Small intestine (tissue), 7 donors: ENCODE data around the gene ZNF212. TPM values are rescaled to one million over a fixed set of nuclear protein-coding genes. Genes with fewer than 3 reads are reported as not detected.
"Not testable (repeated sequence)": the region's sequence is repeated elsewhere in the genome, so short reads cannot be mapped to it uniquely, and the experiment has no call there.

Experiments used
- DNase-seq, 2 donors: peaks; one replicate each; pipeline versions ENCODE4 v3.0.0 to v3.0.0-alpha.2; 2013
- FAIRE-seq: peaks from 2 replicates; lab custom pipeline; 2012; peaks lifted over from hg19 to GRCh38; lab: Jason Lieb, UNC
- H3K27ac ChIP-seq, 3 donors: one replicate each; pipeline ENCODE4 v1.5.1; 2013; ENCODE audit warnings: low read length in 2 of 3, mild to moderate bottlenecking in 2 of 3, control low read depth in 1 of 3, inconsistent platforms in 1 of 3, low read depth in 1 of 3, moderate library complexity in 1 of 3
- H3K27me3 ChIP-seq, 3 donors: one replicate each; pipeline ENCODE4 v1.6.1; 2013; ENCODE audit warnings: low read length in 3 of 3, inconsistent platforms in 1 of 3; ENCODE audit not compliant: control insufficient read depth in 3 of 3, insufficient read depth in 3 of 3
- H3K36me3 ChIP-seq, 3 donors: one replicate each; pipeline ENCODE4 v1.6.1; 2013; ENCODE audit warnings: low read length in 3 of 3, inconsistent platforms in 1 of 3, low read depth in 1 of 3, mild to moderate bottlenecking in 1 of 3, moderate library complexity in 1 of 3; ENCODE audit not compliant: control insufficient read depth in 3 of 3, insufficient read depth in 2 of 3
- H3K4me1 ChIP-seq, 3 donors: one replicate each; pipeline ENCODE4 v1.6.1; 2013; ENCODE audit warnings: low read length in 2 of 3, inconsistent platforms in 1 of 3, low read depth in 1 of 3, mild to moderate bottlenecking in 1 of 3, moderate library complexity in 1 of 3; ENCODE audit not compliant: control insufficient read depth in 3 of 3, insufficient read depth in 2 of 3
- H3K4me3 ChIP-seq, 3 donors: one replicate each; pipeline ENCODE4 v1.5.1; 2013; ENCODE audit warnings: low read length in 3 of 3, control low read depth in 1 of 3, inconsistent platforms in 1 of 3, low read depth in 1 of 3, mild to moderate bottlenecking in 1 of 3, moderate library complexity in 1 of 3
- H3K9me3 ChIP-seq, 2 donors: one replicate each; pipeline ENCODE4 v1.6.1; 2013; ENCODE audit warnings: low read depth in 1 of 2, low read length in 1 of 2; ENCODE audit not compliant: control insufficient read depth in 2 of 2, insufficient read depth in 1 of 2
- WGBS, 3 donors: extraction: QIAGEN DNeasy Blood & Tissue Kit; methylation state at CpG; one replicate each; pipeline ENCODE4 v1.1.7; 2013; 5-methylcytosine and 5-hydroxymethylcytosine counted together
- polyA plus RNA-seq, 4 donors: library from polyadenylated mRNA; stranded (reverse) in 3 of 4; unstranded in 1 of 4; fragments of 200-250 nt in 3 of 4; fragments of 120-200 nt in 1 of 4; gene quantifications; one replicate each; pipeline versions ENCODE4 v1.2.1 to v1.2.3, GENCODE V29; 2013
- donor health status: healthy with polysubstance abuse.
- donor health status: control.
- donor health status: control.
- donor health status: Bipolar disorder and iron deficiency.
- donor health status: healthy.

Gene ZNF212
- polyA plus RNA-seq, 4 donors = 9.0 to 17.3 (median 15.6) TPM

DNA sequence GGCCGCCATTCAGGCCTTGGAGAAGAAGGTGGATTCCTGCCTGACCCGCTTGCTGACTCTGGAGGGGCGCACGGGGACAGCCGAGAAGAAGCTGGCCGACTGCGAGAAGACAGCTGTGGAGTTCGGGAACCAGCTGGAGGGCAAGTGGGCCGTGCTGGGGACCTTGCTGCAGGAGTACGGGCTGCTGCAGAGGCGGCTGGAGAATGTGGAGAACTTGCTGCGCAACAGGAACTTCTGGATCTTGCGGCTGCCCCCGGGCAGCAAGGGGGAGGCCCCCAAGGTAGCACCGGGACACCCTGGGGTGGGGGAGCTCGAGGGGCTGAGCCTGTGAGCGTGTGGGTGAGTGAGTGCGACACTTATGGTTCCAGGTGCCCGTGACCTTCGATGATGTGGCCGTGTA lies 27.0 kb downstream of the ZNF212 start:
- Histone ChIP-seq H3K4me3 (no peak overlapping the region), H3K36me3 (peaks cover 11 to 31% (median 14%) of the 10 kb centered on the region in 3 donors), H3K27me3 (no peaks in the 10 kb centered on the region), H3K27ac (no peak overlapping the region), H3K4me1 (peaks cover 0 to 4% (median 3%) of the 10 kb centered on the region in 3 donors), H3K9me3 (peaks cover 0 to 2% of the 10 kb centered on the region in 2 donors)
- DNase-seq (no peak), FAIRE-seq (no peak)
- 94 to 97% (median 97%) methylated on average over 13 to 21 of the region's 21 CpGs for WGBS, 3 donors

DNA sequence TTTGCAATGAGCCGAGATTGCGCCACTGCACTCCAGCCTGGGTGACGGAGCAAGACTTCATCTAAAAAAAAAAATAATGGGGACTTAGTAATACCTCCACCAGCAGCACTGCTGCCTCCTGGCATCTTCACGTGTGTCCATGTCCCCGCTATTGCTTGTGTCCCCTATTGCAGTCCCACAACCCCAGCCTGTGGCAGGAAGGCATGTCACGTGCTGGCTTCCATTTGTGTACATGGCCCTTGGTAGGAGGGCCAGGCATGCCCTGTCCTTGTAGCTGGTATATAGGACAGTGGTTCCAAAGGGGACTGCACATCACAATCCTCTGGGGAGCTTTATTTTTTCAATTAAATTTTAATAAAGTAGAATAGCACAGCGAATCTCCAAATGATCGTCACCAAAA lies 28.3 kb downstream of the ZNF212 start:
- H3K9me3 ChIP-seq = no peaks in the 10 kb centered on the region
- WGBS, 3 donors = 94 to 97% (median 97%) methylated on average over 8 of the region's 8 CpGs
- H3K27me3 ChIP-seq = no peaks in the 10 kb centered on the region
- peaks cover 0 to under 1% (median 0%) of the 10 kb centered on the region in 3 donors for H3K4me1 ChIP-seq
- H3K36me3 ChIP-seq = peaks cover 14 to 31% (median 16%) of the 10 kb centered on the region in 3 donors
- FAIRE-seq = no peak
- DNase-seq = no peak
- H3K27ac ChIP-seq = no peak overlapping the region
- no peak overlapping the region for H3K4me3 ChIP-seq

DNA sequence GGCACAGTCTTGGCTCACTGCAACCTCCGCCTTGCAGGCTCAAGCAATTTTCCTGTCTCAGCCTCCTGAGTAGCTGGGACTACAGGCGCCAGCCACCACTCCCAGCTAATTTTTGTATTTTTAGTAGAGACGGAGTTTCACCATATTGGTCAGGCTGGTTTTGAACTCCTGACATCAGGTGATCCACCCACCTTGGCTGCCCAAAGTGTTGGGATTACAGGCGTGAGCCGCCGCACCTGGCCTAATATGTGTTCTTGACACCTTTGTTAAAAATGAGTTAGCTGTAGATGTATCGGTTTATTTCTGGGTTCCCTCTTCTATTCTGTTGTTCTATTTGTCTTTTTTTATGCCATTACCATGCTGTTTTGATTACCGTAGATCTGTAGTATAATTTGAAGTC lies 35.0 kb downstream of the ZNF212 start:
- FAIRE-seq, H3K9me3 ChIP-seq, H3K4me3 ChIP-seq, H3K4me1 ChIP-seq, DNase-seq, H3K27me3 ChIP-seq, H3K27ac ChIP-seq: not testable (repeated sequence)
- WGBS, 3 donors = 98 to 99% (median 99%) methylated on average over 8 of the region's 8 CpGs
- H3K36me3 ChIP-seq = peaks cover 4 to 32% (median 8%) of the 10 kb centered on the region in 3 donors

GRCh38 chr7:149277871-149278270 lies 38.4 kb downstream of the ZNF212 start:
- Histone ChIP-seq H3K27ac (no peak overlapping the region), H3K4me3 (no peak overlapping the region), H3K9me3 (peaks cover 0 to 2% of the 10 kb centered on the region in 2 donors), H3K36me3 (peaks cover 3 to 52% (median 4%) of the 10 kb centered on the region in 3 donors), H3K4me1 (no peaks in the 10 kb centered on the region), H3K27me3 (no peaks in the 10 kb centered on the region)
- 96 to 100% (median 97%) methylated on average over 9 of the region's 9 CpGs for WGBS, 3 donors
- no peak for FAIRE-seq
- DNase-seq = no peak

GRCh38 chr7:149278396-149278795 lies 38.9 kb downstream of the ZNF212 start:
- FAIRE-seq = no peak

DNA sequence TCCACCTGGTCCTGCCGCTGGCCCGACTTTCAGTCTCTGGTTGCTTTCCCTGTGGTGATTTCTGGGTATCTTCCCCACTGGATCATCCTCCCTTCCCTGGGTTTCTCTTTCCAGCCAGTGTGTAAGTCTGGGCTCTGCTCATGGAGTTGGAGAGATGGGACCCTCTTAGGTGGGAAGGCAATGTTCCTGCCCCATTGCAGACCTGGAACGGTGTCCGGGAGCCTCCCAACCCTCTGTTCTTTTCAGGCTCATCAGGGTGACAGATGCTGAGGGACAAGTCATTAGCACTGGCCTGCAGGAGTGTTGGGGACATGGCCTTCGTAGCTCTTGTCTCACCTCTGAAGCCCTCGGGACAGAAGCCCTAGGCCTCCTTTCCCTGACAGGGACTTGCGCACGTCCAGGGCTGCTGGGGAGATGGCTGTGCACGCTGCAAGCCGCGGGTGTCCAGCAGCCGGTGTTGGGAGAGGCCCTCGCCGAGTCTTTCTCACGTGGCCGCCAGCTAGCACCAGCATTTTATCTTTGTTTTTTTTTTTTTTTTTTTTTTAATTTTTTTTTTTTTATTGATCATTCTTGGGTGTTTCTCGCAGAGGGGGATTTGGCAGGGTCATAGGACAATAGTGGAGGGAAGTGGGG lies 39.8 kb downstream of the ZNF212 start:
- H3K27me3 ChIP-seq = no peaks in the 10 kb centered on the region
- peaks cover 3 to 57% (median 4%) of the 10 kb centered on the region in 3 donors for H3K36me3 ChIP-seq
- no peak overlapping the region for H3K27ac ChIP-seq
- WGBS, 3 donors = 95 to 96% (median 95%) methylated on average over 17 of the region's 17 CpGs
- no peak overlapping the region for H3K4me3 ChIP-seq
- H3K4me1 ChIP-seq = no peaks in the 10 kb centered on the region
- DNase-seq (no peak), FAIRE-seq (no peak)
- peaks cover 0 to 2% of the 10 kb centered on the region in 2 donors for H3K9me3 ChIP-seq

More at GRCh38 chr7:149278396-149278795, 38.9 kb downstream of the ZNF212 start:
- WGBS, 3 donors = 95 to 99% (median 97%) methylated on average over 11 of the region's 11 CpGs
- H3K27me3 ChIP-seq = no peaks in the 10 kb centered on the region
- H3K9me3 ChIP-seq = peaks cover 0 to 2% of the 10 kb centered on the region in 2 donors
- no peak overlapping the region for H3K4me3 ChIP-seq
- no peak overlapping the region for H3K27ac ChIP-seq
- no peak for DNase-seq
- no peaks in the 10 kb centered on the region for H3K4me1 ChIP-seq
- peaks cover 3 to 55% (median 4%) of the 10 kb centered on the region in 3 donors for H3K36me3 ChIP-seq

DNA sequence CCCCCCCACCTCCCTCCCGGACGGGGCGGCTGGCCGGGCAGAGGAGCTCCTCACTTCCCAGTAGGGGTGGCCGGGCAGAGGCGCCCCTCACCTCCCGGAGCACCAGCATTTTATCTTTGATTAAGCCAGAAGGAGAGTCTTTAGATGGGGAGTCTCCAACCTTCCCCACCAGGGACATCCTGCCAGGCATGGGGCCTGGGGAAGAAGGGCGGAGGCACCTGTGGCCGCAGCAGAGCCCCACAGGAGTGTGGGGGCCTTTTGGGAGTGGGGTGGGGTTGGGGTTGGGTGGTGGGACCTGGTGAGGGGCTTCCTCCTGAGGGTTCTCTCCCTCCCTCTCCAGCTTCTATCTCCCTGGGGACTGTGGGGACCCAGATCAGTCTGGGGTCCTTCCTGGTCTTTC lies 40.7 kb downstream of the ZNF212 start:
- no peak for FAIRE-seq
- Histone ChIP-seq H3K27ac (no peak overlapping the region), H3K9me3 (no peaks in the 10 kb centered on the region), H3K4me3 (no peak overlapping the region), H3K36me3 (peaks cover 3 to 57% (median 4%) of the 10 kb centered on the region in 3 donors), H3K27me3 (no peaks in the 10 kb centered on the region), H3K4me1 (no peaks in the 10 kb centered on the region)
- WGBS, 3 donors = 98 to 100% (median 98%) methylated on average over 4 to 8 of the region's 9 CpGs
- DNase-seq = no peak

DNA sequence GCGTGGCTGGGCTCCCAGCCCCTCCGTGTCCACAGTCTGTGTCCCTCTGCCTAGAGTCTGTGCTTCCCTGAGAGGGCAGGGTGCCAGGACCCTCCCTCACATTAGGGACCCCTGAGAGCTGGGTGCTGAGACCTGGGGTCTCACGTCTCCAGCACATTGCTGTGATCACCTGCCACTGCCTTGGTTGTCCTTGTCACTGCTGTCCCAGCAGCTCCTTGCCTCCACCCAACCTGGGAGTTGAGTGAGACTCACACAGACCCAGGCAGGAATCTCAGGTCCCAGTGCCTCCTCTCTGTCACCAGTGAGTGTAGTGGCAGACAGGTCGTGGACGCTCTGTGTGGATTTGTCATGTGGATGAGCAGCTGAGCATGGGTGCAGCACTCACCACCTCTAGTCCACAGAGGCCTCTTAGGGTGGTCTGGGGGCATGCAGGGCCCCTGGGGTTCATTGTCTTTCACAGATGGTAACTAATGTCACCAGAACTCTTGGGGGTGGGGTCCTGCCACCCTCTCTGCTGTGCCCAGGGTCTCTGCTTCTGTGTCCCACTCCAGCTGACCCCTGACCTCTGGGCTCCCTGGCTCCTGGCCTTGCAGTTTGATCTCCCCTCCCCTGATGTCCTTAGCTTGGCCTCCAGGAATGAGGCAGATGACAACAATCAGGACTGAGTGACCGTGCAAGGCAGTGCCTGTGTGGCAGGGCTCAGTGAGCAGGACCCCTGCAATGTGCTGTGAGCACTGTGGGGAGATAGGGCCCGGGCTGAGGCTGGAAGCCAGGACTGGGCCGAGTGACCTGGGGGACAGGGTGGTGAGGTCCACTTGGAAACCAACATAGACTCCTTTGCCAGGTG lies 41.4 kb downstream of the ZNF212 start:
- Histone ChIP-seq H3K36me3 (peaks cover under 1 to 51% (median under 1%) of the 10 kb centered on the region in 3 donors), H3K4me1 (peaks cover 0 to 3% (median 2%) of the 10 kb centered on the region in 3 donors), H3K9me3 (no peaks in the 10 kb centered on the region), H3K27me3 (no peaks in the 10 kb centered on the region), H3K4me3 (no peak overlapping the region), H3K27ac (no peak overlapping the region)
- 93 to 95% (median 94%) methylated on average over 8 of the region's 8 CpGs for WGBS, 3 donors
- no peak for FAIRE-seq
- no peak for DNase-seq
